Purkinje cell (primary cell): ENCODE results near the gene PAK1IP1. TPM values are rescaled to one million over a fixed set of nuclear protein-coding genes. Genes with fewer than 3 reads are reported as not detected.

Experiments
- polyA plus RNA-seq: library from polyadenylated mRNA; unstranded; fragments of >200 nt; fragmentation: Nextera tagmentation; gene quantifications from 2 replicates; pipeline ENCODE4 v1.2.1, GENCODE V29; 2014

PAK1IP1 gene
- polyA plus RNA-seq = 31.1 and 31.7 TPM in 2 replicates

GRCh38 chr6:10694302-10695085 lies at the start of gene PAK1IP1, which contains the start of gene C6orf52:
TSS of gene PAK1IP1 (plus strand) at chr6:10694972. CDS start at chr6:10694986, 14 bp downstream.
TSS of gene C6orf52 (minus strand) at chr6:10694616. CDS start at chr6:10687550, 7,066 bp downstream.

GRCh38 chr6:10722820-10723566 lies 28.2 kb downstream of the PAK1IP1 start, which contains the start of gene TMEM14C:
TSS of gene TMEM14C (plus strand) at chr6:10723070. CDS start at chr6:10724614, 1,544 bp downstream.

GRCh38 chr6:10747251-10747972 lies 52.6 kb downstream of the PAK1IP1 start, which contains the start of gene TMEM14B:
TSS of gene TMEM14B (plus strand) at chr6:10747805. CDS start at chr6:10749246, 1,441 bp downstream.

Other genes with a start within 250 kb of the PAK1IP1 start
- gene GCNT2, start 173.6 kb upstream of the PAK1IP1 start, polyA plus RNA-seq = 4.0 and 6.8 TPM in 2 replicates
- gene C6orf52, start 356 bp upstream of the PAK1IP1 start, polyA plus RNA-seq = 5.1 and 11.5 TPM in 2 replicates
- 226 and 277 TPM in 2 replicates for gene TMEM14C, start 28.1 kb downstream of the PAK1IP1 start, polyA plus RNA-seq
- 347 and 413 TPM in 2 replicates for gene TMEM14B, start 52.8 kb downstream of the PAK1IP1 start, polyA plus RNA-seq
- gene MAK, start 143.6 kb downstream of the PAK1IP1 start, polyA plus RNA-seq = 0.32 TPM in 1 of 2 replicates, not detected in the other
- gene GCM2, start 187.1 kb downstream of the PAK1IP1 start, polyA plus RNA-seq = not detected in 2 replicates
- 0.15 and 4.0 TPM in 2 replicates for gene SYCP2L, start 192.1 kb downstream of the PAK1IP1 start, polyA plus RNA-seq